HG03064 (cell line): ENCODE data around the gene LGI2.
"Not testable (repeated sequence)": the region's sequence is repeated elsewhere in the genome, so short reads cannot be mapped to it uniquely, and the experiment has no call there.

Source experiments
- ATAC-seq: cut with Tn5 transposase; IDR thresholded peaks from one replicate; pipeline ENCODE4 v1.9.1; 2021; ENCODE audit warnings: low read depth; ENCODE audit not compliant: unreplicated experiment

The LGI2 gene

GRCh38 chr4:25030277-25031076 is at the start of gene LGI2:
Gene LGI2 (minus strand): TSS chr4:25030946. CDS start chr4:25030693, 253 bp downstream.
- ATAC-seq, result no peak

- ATAC-seq, result no peak
These were observed 47.8 kb upstream of the LGI2 start for GRCh38 chr4:25078523-25078922.

- ATAC-seq, result no peak
These were observed 46.1 kb upstream of the LGI2 start for GRCh38 chr4:25076625-25077398.

- no peak for ATAC-seq
These were observed 45.1 kb upstream of the LGI2 start for GRCh38 chr4:25075851-25076250.

GRCh38 chr4:25075129-25075528 is 44.4 kb upstream of the LGI2 start:
- ATAC-seq, result no peak

GRCh38 chr4:25070545-25070944 is 39.8 kb upstream of the LGI2 start:
- no peak for ATAC-seq

- no peak for ATAC-seq
These were observed 38.3 kb upstream of the LGI2 start for GRCh38 chr4:25069014-25069413.

- ATAC-seq, result no peak
These were observed 37.6 kb upstream of the LGI2 start for GRCh38 chr4:25068386-25068785.

- ATAC-seq, result no peak
These were observed 35.3 kb upstream of the LGI2 start for GRCh38 chr4:25065932-25066590.

- no peak for ATAC-seq
These were observed 34.7 kb upstream of the LGI2 start for GRCh38 chr4:25065431-25065858.

- not testable (repeated sequence) for ATAC-seq
These were observed 33.7 kb upstream of the LGI2 start for GRCh38 chr4:25064447-25064846.

- ATAC-seq, result no peak
These were observed 32.4 kb upstream of the LGI2 start for GRCh38 chr4:25063116-25063515.

GRCh38 chr4:25062098-25062497 is 31.4 kb upstream of the LGI2 start:
- no peak for ATAC-seq

GRCh38 chr4:25061602-25062001 is 30.9 kb upstream of the LGI2 start:
- ATAC-seq, result no peak

GRCh38 chr4:25060963-25061340 is 30.2 kb upstream of the LGI2 start:
- ATAC-seq, result no peak

- no peak for ATAC-seq
These were observed 29.7 kb upstream of the LGI2 start for GRCh38 chr4:25060241-25060962.

- no peak for ATAC-seq
These were observed 29.0 kb upstream of the LGI2 start for GRCh38 chr4:25059791-25060190.

- no peak for ATAC-seq
These were observed 28.1 kb upstream of the LGI2 start for GRCh38 chr4:25058796-25059195.

GRCh38 chr4:25057299-25057698 is 26.6 kb upstream of the LGI2 start:
- no peak for ATAC-seq

- not testable (repeated sequence) for ATAC-seq
These were observed 21.3 kb upstream of the LGI2 start for GRCh38 chr4:25052037-25052436.

GRCh38 chr4:25051534-25051933 is 20.8 kb upstream of the LGI2 start:
- ATAC-seq, result no peak
